SK-N-MC (cell line): ENCODE measurements around the gene SENP5.

Experiments used
- EZH2 ChIP-seq: fragments of 200-600 bp; sonication (generic); IDR thresholded peaks from one replicate; pipeline ENCODE4 v1.6.1; 2017; ENCODE audit warnings: antibody characterized with exemption
- POLR2AphosphoS5 ChIP-seq: IDR thresholded peaks from 2 replicates; pipeline ENCODE4 v1.6.1; 2012; ENCODE audit warnings: mild to moderate bottlenecking, low read depth, low read length, borderline replicate concordance

DNA sequence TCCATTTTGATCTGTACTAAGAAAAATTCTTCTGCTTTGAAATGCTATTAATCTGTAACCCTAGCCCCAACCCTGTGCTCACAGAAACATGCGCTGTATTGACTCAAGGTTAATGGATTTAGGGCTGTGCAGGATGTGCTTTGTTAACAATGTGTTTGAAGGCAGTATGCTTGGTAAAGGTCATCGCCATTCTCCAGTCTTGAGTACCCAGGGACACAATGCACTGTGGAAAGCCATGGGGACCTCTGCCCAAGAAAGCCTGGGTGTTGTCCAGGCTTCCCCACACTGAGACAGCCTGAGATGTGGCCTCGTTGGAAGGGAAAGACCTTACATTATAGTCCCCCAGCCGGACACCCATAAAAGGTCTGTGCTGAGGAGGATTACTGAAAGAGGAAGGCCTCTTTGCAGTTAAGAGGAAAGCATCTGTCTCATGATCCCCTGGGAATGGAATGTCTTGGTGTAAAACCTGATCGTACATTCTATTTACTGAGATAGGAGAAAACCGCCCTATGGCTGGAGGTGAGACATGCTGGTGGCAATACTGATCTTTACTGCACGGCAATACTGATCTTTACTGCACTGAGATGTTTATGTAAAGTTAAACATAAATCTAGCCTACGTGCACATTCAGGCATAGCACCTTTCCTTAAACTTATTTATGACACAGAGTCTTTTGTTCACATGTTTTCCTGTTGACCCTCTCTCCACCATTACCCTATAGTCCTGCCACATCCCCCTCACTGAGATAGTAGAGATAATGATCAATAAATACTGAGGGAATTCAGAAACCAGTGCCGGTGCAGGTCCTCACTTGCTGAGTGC lies 94.6 kb downstream of the SENP5 start:
- no peak for TF ChIP-seq EZH2
- TF ChIP-seq POLR2AphosphoS5: no peak
